Measurements from ENCODE around the gene SLC22A13.

DNA sequence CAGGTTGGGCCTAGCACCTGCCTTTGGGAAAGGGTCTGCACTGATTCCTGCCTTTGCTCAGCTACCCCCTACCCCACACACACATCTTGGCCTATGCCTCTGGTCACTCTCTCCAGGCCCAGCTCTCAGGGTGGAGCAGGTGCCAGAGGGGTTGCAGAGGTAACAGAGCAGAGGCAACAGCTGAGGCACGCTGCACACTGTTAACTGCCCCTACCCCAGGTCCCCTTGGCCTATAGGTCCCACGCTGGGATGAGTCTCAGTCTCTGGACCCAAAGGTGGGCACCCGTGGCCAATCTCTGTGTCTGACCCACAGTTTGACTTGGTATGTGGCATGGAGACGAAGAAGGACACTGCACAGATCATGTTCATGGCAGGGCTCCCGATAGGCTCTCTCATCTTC, 41.3 kb downstream of the SLC22A13 start:
- TF ChIP-seq CEBPG (CRISPR knock-in tag; IDR thresholded peaks at IDR 0.05) (no peak), CEBPG (tag; conservative IDR thresholded peaks at IDR 0.05 in 1 of 2, IDR thresholded peaks at IDR 0.05 in 1 of 2) (no peak), PHF21A (IDR thresholded peaks at IDR 0.05; ENCODE audit: borderline replicate concordance, low read depth) (no peak), CBX2 (IDR thresholded peaks at IDR 0.05; ENCODE audit: insufficient read depth, low read length, poor library complexity, severe bottlenecking) (no peak), HDAC1 (IDR thresholded peaks at IDR 0.05) (no peak), ZNF644 (tag; IDR thresholded peaks at IDR 0.05; ENCODE audit: low read depth) (no peak)
- TF ChIP-seq, protein P1, sequence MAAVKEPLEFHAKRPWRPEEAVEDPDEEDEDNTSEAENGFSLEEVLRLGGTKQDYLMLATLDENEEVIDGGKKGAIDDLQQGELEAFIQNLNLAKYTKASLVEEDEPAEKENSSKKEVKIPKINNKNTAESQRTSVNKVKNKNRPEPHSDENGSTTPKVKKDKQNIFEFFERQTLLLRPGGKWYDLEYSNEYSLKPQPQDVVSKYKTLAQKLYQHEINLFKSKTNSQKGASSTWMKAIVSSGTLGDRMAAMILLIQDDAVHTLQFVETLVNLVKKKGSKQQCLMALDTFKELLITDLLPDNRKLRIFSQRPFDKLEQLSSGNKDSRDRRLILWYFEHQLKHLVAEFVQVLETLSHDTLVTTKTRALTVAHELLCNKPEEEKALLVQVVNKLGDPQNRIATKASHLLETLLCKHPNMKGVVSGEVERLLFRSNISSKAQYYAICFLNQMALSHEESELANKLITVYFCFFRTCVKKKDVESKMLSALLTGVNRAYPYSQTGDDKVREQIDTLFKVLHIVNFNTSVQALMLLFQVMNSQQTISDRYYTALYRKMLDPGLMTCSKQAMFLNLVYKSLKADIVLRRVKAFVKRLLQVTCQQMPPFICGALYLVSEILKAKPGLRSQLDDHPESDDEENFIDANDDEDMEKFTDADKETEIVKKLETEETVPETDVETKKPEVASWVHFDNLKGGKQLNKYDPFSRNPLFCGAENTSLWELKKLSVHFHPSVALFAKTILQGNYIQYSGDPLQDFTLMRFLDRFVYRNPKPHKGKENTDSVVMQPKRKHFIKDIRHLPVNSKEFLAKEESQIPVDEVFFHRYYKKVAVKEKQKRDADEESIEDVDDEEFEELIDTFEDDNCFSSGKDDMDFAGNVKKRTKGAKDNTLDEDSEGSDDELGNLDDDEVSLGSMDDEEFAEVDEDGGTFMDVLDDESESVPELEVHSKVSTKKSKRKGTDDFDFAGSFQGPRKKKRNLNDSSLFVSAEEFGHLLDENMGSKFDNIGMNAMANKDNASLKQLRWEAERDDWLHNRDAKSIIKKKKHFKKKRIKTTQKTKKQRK (IDR thresholded peaks at IDR 0.05; ENCODE audit: borderline replicate concordance, low read depth, low read length), result no peak
- TF ChIP-seq, protein P2, sequence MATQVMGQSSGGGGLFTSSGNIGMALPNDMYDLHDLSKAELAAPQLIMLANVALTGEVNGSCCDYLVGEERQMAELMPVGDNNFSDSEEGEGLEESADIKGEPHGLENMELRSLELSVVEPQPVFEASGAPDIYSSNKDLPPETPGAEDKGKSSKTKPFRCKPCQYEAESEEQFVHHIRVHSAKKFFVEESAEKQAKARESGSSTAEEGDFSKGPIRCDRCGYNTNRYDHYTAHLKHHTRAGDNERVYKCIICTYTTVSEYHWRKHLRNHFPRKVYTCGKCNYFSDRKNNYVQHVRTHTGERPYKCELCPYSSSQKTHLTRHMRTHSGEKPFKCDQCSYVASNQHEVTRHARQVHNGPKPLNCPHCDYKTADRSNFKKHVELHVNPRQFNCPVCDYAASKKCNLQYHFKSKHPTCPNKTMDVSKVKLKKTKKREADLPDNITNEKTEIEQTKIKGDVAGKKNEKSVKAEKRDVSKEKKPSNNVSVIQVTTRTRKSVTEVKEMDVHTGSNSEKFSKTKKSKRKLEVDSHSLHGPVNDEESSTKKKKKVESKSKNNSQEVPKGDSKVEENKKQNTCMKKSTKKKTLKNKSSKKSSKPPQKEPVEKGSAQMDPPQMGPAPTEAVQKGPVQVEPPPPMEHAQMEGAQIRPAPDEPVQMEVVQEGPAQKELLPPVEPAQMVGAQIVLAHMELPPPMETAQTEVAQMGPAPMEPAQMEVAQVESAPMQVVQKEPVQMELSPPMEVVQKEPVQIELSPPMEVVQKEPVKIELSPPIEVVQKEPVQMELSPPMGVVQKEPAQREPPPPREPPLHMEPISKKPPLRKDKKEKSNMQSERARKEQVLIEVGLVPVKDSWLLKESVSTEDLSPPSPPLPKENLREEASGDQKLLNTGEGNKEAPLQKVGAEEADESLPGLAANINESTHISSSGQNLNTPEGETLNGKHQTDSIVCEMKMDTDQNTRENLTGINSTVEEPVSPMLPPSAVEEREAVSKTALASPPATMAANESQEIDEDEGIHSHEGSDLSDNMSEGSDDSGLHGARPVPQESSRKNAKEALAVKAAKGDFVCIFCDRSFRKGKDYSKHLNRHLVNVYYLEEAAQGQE (IDR thresholded peaks at IDR 0.05; ENCODE audit: borderline replicate concordance), result no peak
- TF ChIP-seq, protein P2 (CRISPR knock-in tag; IDR thresholded peaks at IDR 0.05; ENCODE audit: low read depth), result no peak
- TF ChIP-seq, protein P3, sequence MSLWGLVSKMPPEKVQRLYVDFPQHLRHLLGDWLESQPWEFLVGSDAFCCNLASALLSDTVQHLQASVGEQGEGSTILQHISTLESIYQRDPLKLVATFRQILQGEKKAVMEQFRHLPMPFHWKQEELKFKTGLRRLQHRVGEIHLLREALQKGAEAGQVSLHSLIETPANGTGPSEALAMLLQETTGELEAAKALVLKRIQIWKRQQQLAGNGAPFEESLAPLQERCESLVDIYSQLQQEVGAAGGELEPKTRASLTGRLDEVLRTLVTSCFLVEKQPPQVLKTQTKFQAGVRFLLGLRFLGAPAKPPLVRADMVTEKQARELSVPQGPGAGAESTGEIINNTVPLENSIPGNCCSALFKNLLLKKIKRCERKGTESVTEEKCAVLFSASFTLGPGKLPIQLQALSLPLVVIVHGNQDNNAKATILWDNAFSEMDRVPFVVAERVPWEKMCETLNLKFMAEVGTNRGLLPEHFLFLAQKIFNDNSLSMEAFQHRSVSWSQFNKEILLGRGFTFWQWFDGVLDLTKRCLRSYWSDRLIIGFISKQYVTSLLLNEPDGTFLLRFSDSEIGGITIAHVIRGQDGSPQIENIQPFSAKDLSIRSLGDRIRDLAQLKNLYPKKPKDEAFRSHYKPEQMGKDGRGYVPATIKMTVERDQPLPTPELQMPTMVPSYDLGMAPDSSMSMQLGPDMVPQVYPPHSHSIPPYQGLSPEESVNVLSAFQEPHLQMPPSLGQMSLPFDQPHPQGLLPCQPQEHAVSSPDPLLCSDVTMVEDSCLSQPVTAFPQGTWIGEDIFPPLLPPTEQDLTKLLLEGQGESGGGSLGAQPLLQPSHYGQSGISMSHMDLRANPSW (CRISPR knock-in tag; IDR thresholded peaks at IDR 0.05), result no peak

Measured in K562 (cell line).